Left colon (tissue), 2 donors: ENCODE measurements around the gene SLC2A9. TPM values are rescaled to one million over a fixed set of nuclear protein-coding genes. Genes with fewer than 3 reads are reported as not detected.
"Not testable (repeated sequence)": the region's sequence is repeated elsewhere in the genome, so short reads cannot be mapped to it uniquely, and the experiment has no call there.

Experiments used
- ATAC-seq: fragments of 200-7000 bp; cut with Tn5 transposase; one replicate; pipeline ENCODE4 v1.9.1; 2020; ENCODE audit warnings: mild to moderate bottlenecking, moderate library complexity
- DNase-seq, 2 donors: peaks; one replicate each; pipeline ENCODE4 v3.0.0-alpha.2; 2020
- intact Hi-C, 2 donors: fragments of 100-400 bp; cut with DNase I in 1 of 2; cut with micrococcal nuclease in 1 of 2; formaldehyde crosslinking; loops; one replicate each; pipeline versions ENCODE4 v1.11.2 to v1.14.0; 2022; cut with DNase I, micrococcal nuclease
- total RNA-seq, 2 donors: library from RNA; stranded (reverse); fragmentation: NEBNext Ultra II Directional; extraction: Animal tissue kit (Norgen Biotek cat#: 25700); gene quantifications; one replicate each; pipeline ENCODE4 v1.2.1, GENCODE V29; 2021
- donor health status: DM: no; HTN: no; CAD: no.
- donor health status: DM: yes; HTN: yes; CAD: no.

Gene SLC2A9
- total RNA-seq, 2 donors from 2014 or later = 5.1 to 5.2 TPM

DNA sequence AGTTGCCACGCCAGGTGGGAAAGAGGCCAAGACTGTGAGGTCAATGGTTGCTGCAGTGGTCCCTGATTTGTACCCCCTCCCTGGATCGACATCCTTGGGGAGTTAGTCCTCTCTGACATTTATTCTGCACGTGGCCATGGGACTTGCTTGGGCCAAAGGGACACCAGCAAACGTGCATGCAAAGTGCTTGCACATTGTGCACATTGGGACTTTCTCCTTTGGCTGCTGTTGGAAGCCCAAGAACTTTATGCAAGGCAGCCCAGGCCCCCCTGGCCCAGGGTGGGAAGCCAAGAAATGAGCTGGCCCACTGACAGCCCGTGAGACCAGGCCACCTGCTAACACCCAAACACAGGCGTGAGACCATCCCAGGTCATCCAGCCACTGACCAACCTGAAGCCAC lies 38.1 kb downstream of the SLC2A9 start:
- DNase-seq (no peak), ATAC-seq (no peak)
- intact Hi-C loops = no loop called here

GRCh38 chr4:9981899-9982298 lies 39.4 kb downstream of the SLC2A9 start:
- ATAC-seq, DNase-seq: not testable (repeated sequence)

DNA sequence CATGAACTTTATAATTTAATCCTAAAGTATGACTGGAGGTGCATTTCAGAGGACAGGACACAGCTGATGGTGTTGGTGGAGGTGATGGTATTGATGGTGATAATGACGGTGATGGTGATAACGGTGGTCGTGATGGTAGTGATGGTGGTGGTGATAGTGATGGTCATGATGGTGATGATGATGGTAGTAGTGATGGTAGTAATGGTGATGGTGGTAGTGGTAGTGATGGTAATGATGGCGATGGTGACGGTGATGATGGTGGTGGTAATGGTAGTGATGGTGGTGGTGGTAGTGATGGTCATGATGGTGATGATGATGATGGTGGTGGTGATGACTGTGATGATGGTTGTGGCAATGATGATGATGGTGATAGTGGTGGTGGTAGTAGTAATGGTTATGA lies 40.4 kb downstream of the SLC2A9 start:
- no peak for ATAC-seq
- no peak for DNase-seq
- intact Hi-C loops = no loop called here

More at GRCh38 chr4:9981899-9982298, 39.4 kb downstream of the SLC2A9 start:
- intact Hi-C loops = not testable (repeated sequence)

DNA sequence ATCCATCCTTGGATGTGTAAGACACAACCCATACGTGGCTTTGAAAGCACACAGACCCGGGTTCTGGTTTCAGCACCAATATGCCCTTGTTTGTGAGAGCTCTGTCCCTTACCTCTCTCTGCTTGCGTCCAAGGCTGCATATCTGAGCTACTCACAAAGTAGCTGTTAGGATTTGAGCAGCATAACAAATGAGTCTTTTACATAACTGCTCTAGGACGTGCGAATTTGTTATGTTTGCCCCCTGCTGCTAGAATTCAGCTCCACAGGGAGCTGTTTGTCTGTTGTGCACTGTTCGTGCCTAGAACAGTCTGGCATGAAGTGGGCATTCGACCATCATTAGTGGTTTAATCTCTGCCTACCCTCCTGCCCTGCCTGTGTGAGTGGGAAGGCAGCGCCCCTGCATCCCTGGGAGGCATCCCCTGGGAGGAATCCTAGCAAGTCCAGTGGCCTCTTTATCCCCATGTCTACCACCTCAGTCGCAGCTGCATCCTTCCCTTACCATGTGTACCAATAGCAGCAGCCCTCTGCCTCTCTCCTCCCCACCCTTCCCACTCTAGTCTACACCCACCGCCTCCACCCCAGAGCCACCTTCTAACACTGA lies 42.1 kb downstream of the SLC2A9 start:
- ATAC-seq = no peak
- no peak for DNase-seq

DNA sequence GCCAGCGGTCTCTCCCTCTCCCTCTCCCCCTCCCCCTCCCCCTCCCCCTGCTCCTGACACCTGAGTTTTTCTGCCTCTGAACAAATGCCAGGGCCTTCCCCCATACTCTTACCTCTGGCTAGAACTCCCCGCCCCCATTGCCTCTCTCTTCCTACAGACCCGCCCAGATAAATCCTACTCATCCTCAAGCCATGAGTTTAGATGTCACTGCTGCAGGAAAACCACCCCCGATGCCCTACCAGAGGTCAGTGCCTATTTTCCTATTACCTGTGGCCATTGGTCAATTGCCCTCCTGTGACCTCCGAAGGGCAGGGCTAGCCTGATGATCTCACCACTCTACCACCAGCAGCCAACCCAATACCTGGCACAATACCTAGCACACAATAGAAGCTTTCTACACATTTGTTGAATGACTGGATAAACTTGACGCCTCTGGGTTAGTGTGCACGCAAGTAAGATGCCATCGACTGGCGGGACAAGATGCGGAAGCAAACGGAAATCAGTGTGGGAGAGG lies 43.7 kb downstream of the SLC2A9 start:
- intact Hi-C loops = no loop called here
- no peak for ATAC-seq
- no peak for DNase-seq

More for the DNA sequence above, 42.1 kb downstream of the SLC2A9 start:
- intact Hi-C loops = no loop called here

- no peak for DNase-seq
- intact Hi-C loops = no loop called here
- ATAC-seq = no peak
Observed at GRCh38 chr4:9976781-9977180, 44.5 kb downstream of the SLC2A9 start.

DNA sequence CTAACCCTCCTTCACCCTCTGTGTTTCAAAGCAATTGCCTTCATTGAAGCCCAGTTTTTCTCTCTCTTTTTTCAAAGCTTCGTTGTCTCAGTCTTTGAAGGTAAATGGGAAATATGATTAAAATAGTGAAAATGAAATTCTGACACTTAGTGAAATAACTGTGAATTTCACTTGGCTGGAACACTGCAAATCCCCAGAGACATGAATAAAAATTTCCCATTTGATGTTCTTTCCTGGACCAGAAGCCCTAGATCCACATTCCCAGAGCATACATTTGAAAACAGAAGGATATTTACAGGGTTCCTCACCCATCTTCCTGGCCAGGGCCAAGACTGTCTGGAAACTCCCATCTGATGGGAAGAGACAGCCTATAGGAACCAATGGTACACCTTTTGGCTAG lies 45.0 kb downstream of the SLC2A9 start:
- no peak for DNase-seq
- ATAC-seq = no peak
- intact Hi-C loops = no loop called here

- no peak for DNase-seq
- intact Hi-C loops = no loop called here
- ATAC-seq = no peak
Observed at GRCh38 chr4:9971711-9972110, 49.6 kb downstream of the SLC2A9 start.

DNA sequence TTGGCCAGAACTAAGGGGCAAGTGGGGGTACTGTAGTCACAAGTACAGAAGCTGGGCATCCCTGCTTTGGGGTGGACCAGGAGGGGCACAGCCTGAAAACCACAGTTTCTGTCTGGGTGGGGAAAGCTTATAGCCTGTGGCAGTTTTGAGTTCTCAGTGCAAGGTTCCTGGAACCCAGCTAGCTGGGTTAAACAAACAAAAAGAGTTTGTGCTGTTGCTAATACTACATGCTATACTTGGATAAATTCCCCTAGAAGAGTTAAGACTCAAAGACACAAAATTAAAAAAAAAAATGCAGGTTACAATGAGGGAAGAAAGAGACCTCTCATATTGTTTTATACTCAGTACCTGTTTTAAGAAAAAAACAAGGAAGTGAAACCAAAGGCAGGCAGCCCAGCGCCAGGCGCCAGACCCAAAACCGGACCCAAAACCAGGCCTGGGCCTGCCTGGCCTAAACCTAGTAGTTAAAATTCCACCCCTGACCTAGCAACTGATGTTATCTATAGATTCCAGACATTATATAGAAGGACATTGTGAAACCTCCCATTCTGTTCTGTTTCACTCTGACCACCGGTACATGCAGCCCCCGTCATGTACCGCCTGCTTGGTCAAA lies 50.8 kb downstream of the SLC2A9 start:
- intact Hi-C loops = no loop called here
- ATAC-seq (no peak), DNase-seq (no peak)

DNA sequence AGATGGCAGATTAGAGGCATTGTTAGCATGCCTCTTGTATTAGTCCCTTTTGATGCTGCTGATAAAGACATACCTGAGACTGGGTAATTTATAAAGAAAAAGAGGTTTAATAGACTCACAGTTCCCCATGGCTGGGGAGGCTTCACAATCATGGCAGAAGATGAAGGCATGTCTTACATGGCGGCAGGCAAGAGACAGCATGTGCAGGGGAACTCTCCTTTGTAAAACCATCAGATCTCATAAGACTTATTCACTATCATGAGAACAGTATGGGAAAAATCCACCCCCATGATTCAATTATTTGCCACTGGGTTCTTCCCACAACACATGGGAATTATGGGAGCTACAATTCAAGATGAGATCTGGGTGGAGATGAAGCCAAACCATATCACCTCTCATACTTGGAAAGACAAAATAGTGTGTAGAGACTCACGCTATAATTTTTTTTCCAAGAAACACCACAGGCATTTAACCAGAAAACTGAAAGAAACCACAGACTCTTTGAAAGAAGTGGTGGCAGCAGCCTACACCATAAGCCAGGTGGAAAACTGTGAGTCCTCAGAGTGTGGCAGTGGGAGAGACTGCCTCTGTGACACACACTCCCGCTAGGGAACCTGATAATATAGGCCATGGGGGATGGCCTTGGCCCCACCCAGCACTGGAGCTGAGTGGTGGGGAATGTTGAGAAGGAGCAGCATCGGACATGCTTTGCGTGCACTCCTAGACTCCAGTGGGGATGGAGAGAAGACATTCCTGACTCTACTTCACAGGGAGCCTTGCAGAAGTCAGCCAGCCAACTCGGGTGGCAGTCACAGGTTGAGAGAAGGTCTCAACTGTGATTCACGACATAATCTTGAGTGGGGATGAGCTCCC lies 51.5 kb downstream of the SLC2A9 start:
- no peak for DNase-seq

GRCh38 chr4:9968472-9968871 lies 52.8 kb downstream of the SLC2A9 start:
- no peak for ATAC-seq
- intact Hi-C loops = no loop called here
- no peak for DNase-seq

More for the DNA sequence above, 51.5 kb downstream of the SLC2A9 start:
- intact Hi-C loops = no loop called here
- ATAC-seq = no peak

GRCh38 chr4:9964879-9965278 lies 56.4 kb downstream of the SLC2A9 start:
- intact Hi-C loops = no loop called here
- ATAC-seq = no peak
- DNase-seq = no peak

DNA sequence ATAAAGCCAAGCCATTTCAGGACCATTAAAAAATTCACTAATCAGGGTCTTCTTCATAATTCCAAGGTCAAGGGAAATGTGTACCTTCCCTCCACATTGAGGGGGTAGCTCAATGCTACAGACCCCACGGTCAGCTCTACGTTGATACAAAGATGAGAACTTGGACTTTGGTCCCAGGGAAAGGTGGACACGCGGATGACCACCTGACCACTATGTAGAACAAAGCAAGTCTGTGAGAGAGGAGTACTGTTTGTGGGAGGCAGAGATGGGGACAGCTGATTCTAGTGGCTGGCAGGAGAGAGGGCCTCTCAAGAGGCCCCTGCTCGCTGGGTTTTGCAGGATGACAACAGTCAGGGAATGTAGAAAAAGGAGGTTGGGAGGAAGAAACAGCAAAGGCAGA lies 58.0 kb downstream of the SLC2A9 start:
- no peak for DNase-seq
- no peak for ATAC-seq
- intact Hi-C loops = no loop called here

DNA sequence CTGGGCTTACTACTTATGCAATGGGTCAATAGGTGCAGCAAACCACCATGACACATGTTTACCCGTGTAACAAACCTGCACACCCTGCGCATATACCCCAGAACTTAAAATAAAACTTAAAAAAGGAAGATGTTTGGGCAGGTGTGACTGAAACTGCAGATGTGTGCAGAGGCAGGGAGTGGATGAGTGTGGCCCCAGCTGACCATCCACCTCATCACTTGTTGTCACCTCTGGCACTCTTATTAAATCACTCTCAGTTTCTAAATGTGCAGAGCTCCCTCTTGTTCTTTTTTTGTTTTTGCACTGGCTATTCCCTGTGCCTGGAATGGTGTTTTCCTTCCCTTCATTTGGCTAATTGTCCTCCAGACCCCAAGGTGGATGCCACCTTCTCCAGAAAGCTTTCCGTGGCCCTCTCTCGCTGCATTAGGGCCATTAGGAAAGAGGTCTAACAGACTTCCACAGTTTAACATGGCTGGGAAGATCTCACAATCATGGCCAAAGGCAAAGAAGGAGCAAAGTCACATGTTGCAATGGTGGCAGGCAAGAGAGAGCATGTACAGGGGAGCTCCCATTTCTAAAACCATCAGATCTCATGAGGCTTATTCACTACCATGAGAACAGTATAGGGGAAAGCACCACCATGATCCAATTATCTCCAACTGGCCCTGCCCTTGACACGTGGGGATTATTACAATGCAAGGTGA lies 58.5 kb downstream of the SLC2A9 start:
- intact Hi-C loops = no loop called here
- no peak for ATAC-seq
- no peak for DNase-seq

- ATAC-seq (no peak), DNase-seq (no peak)
- intact Hi-C loops = no loop called here
Observed at GRCh38 chr4:9954468-9954867, 66.8 kb downstream of the SLC2A9 start.

DNA sequence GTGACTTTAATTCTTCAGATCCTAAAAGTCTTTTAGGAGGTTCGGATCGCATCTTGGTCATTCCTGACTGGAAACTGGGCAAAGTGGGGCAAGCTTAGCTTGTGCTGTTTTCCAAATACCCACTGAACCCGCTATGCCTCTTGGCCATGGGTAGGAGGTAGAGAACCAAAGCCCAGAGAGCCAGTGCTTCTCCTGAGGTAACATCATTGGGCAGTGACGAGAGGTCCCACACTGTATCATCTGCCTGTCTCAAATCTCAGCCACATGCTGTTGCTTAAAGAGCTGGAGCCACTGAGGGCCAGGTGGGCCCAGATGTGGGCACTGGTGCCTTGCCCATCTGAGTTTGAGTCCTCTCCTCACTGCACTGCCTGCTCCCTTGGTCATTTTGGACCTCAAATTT lies 68.2 kb downstream of the SLC2A9 start:
- DNase-seq (no peak), ATAC-seq (no peak)
- intact Hi-C loops = no loop called here

DNA sequence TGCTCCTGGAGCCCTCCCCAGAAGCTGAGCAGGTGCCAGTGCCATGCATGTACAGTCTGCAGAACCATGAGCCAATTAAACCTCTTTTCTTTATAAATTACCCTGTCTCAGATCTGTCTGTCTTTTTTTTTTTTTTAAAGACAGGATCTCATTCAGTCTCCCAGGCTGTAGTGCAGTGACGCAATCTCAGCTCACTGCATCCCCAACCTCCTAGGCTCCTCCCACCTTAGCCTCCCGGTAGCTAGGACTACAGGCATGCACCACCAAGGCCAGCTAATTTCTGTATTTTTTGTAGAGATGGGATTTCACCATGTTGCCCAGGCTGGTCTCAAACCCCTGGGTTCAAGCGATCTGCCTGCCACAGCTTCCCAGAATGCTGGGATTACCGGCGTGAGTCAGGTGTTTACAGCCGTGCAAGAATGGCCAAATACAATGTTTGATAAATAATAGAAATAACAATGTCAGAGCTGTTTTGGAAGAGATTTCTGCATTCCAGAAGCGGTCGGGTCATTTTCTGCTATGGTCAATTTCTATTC lies 68.8 kb downstream of the SLC2A9 start:
- intact Hi-C loops = no loop called here

GRCh38 chr4:9949573-9949972 lies 71.7 kb downstream of the SLC2A9 start:
- no peak for ATAC-seq
- no peak for DNase-seq
- intact Hi-C loops = no loop called here

More for the DNA sequence above, 68.8 kb downstream of the SLC2A9 start:
- ATAC-seq (no peak), DNase-seq (no peak)
